Stimulated activated CD4-positive, alpha-beta T cell treated with anti-CD3 and anti-CD28 coated beads, Interleukin-15, amount 100 ng/mL, for 48 hours (primary cell): ENCODE measurements around the gene OS9.

Experiments
- DNase-seq, 2 donors: peaks; one replicate each; pipeline ENCODE4 v3.0.0-alpha.2; 2020; ENCODE audit warnings: low read depth in 2 of 2

The OS9 gene

GRCh38 chr12:57723630-57723962 is 29.7 kb downstream of the OS9 start:
- no peak for DNase-seq

- DNase-seq = no peak
Measured at GRCh38 chr12:57724003-57724935, 30.3 kb downstream of the OS9 start.

- no peak for DNase-seq
Measured at GRCh38 chr12:57724936-57725740, 31.2 kb downstream of the OS9 start.

- no peak for DNase-seq
Measured at GRCh38 chr12:57725851-57726150, 31.9 kb downstream of the OS9 start.

- no peak for DNase-seq
Measured at GRCh38 chr12:57726151-57726883, 32.4 kb downstream of the OS9 start.

- DNase-seq = no peak
Measured at GRCh38 chr12:57726884-57727757, 33.2 kb downstream of the OS9 start.

- no peak for DNase-seq
Measured at GRCh38 chr12:57727758-57728395, 33.9 kb downstream of the OS9 start.

- no peak for DNase-seq
Measured at GRCh38 chr12:57729321-57729844, 35.5 kb downstream of the OS9 start.

- DNase-seq = no peak
Measured at GRCh38 chr12:57730336-57731067, 36.6 kb downstream of the OS9 start.

- DNase-seq = no peak
Measured at GRCh38 chr12:57731411-57732080, 37.6 kb downstream of the OS9 start.

- DNase-seq = no peak
Measured at GRCh38 chr12:57732270-57732669, 38.3 kb downstream of the OS9 start.

GRCh38 chr12:57732726-57733593 is 39.0 kb downstream of the OS9 start:
- no peak for DNase-seq

GRCh38 chr12:57733928-57734327 is 40.0 kb downstream of the OS9 start:
- no peak for DNase-seq

GRCh38 chr12:57734591-57734990 is 40.7 kb downstream of the OS9 start:
- no peak for DNase-seq

GRCh38 chr12:57735198-57735855 is 41.4 kb downstream of the OS9 start:
- no peak for DNase-seq

GRCh38 chr12:57735952-57736740 is 42.2 kb downstream of the OS9 start:
- no peak for DNase-seq
